Measurements from ENCODE around the gene CCL5.

- TF ChIP-seq GATA3 (IDR thresholded peaks at IDR 0.05; ENCODE audit: low read depth, low read length) (no peak), GATA2 (IDR thresholded peaks at IDR 0.05; ENCODE audit: low read depth, low read length) (no peak)
Measured at GRCh38 chr17:35912339-35912912, 32.3 kb upstream of the CCL5 start.

All from SH-SY5Y (cell line).